ENCODE data around the gene AMZ1.

Gene AMZ1

DNA sequence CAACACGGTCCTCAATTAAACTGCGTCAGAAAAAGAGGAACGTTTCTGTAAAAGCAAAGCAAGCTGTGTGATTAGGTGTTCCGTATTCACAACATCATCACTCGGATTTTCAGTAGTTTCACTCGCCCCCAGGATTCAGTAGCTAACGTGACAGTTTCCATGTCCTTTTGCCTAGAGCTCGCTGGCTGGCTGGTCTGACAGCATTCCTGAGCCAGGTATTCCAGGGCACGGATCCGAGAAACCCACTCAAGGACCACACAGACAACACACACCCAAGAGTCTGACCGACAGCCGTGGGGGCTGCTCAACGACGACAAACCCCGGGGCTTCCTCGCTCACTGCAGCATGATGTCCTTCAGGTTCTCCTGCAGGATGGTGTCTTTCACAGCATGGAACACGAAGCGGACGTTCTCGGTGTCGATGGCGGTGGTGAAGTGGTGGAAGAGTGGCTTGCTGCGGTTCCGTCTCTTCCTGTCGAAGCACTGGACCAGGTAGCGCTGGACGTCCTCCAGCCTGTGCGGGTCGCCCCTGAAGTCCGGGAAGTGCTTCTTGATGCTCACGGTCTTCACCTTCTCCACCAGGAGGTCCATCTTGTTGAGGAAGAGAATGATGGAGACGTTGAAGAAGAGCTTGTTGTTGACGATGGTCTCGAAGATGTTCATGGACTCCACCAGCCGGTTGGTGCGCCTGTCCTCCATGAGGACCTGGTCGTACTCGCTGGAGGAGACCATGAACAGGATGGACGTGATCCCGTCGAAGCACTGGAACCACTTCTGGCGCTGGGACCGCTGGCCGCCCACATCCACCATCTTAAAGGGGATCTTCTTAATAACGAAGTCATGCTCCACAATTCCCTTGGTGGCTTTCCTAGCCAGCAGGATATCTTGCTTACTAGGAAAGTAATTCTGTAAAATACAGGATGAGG, 43.1 kb downstream of the AMZ1 start:
- Histone ChIP-seq H3K79me2 (ENCODE audit: low read length) (no peaks in the 10 kb centered on the region), H2AFZ (ENCODE audit: low read depth, low read length) (no peak overlapping the region), H3K4me2 (ENCODE audit: low read length) (no peak overlapping the region), H3K9me3 (ENCODE audit: insufficient read depth, low read length) (no peaks in the 10 kb centered on the region), H3K27ac (ENCODE audit: low read length) (no peak overlapping the region), H3K4me1 (ENCODE audit: low read length) (no peaks in the 10 kb centered on the region), H3K9ac (ENCODE audit: low read length) (no peak overlapping the region), H3K27me3 (ENCODE audit: low read depth, low read length) (no peaks in the 10 kb centered on the region), H3K36me3 (replicated peaks; ENCODE audit: low read depth, low read length) (peaks cover 2% of the 10 kb centered on the region), H3K4me3 (ENCODE audit: low read length) (no peak overlapping the region), H4K20me1 (ENCODE audit: insufficient read depth, low read length) (no peaks in the 10 kb centered on the region)
- TF ChIP-seq, protein P1, sequence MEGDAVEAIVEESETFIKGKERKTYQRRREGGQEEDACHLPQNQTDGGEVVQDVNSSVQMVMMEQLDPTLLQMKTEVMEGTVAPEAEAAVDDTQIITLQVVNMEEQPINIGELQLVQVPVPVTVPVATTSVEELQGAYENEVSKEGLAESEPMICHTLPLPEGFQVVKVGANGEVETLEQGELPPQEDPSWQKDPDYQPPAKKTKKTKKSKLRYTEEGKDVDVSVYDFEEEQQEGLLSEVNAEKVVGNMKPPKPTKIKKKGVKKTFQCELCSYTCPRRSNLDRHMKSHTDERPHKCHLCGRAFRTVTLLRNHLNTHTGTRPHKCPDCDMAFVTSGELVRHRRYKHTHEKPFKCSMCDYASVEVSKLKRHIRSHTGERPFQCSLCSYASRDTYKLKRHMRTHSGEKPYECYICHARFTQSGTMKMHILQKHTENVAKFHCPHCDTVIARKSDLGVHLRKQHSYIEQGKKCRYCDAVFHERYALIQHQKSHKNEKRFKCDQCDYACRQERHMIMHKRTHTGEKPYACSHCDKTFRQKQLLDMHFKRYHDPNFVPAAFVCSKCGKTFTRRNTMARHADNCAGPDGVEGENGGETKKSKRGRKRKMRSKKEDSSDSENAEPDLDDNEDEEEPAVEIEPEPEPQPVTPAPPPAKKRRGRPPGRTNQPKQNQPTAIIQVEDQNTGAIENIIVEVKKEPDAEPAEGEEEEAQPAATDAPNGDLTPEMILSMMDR (IDR thresholded peaks at IDR 0.05; ENCODE audit: low read depth, low read length), result no peak
- TF ChIP-seq EZH2phosphoT487 (IDR thresholded peaks at IDR 0.05; ENCODE audit: low read depth), result no peak

DNA sequence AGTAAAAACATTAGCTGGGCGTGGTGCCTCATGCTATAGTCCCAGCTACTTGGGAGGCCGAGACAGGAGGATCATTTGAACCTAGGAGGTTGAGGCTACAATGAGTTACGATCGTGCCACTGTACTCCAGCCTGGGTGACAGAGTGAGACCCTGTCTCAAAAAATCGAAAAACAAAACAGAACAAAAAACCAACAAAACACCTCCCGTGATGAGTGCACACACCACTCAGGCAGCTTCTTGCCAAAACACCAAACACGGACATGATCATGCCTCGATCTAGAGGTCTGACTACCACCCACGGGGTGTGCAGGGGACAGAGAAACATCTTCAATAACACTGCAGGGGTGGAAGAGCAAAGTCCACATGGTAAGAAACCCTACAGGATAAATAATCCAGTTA, 44.4 kb downstream of the AMZ1 start:
- H2AFZ ChIP-seq (ENCODE audit: low read depth, low read length), result no peak overlapping the region
- TF ChIP-seq, protein P1 (IDR thresholded peaks at IDR 0.05; ENCODE audit: low read depth, low read length), result no peak
- no peak for TF ChIP-seq EZH2phosphoT487 (IDR thresholded peaks at IDR 0.05; ENCODE audit: low read depth)
- H3K4me2 ChIP-seq (ENCODE audit: low read length), result no peak overlapping the region
- no peaks in the 10 kb centered on the region for H3K9me3 ChIP-seq (ENCODE audit: insufficient read depth, low read length)
- no peaks in the 10 kb centered on the region for H3K4me1 ChIP-seq (ENCODE audit: low read length)
- H3K36me3 ChIP-seq (replicated peaks; ENCODE audit: low read depth, low read length), result peaks cover 2% of the 10 kb centered on the region
- no peaks in the 10 kb centered on the region for H3K79me2 ChIP-seq (ENCODE audit: low read length)
- H3K4me3 ChIP-seq (ENCODE audit: low read length), result no peak overlapping the region
- H3K9ac ChIP-seq (ENCODE audit: low read length), result no peak overlapping the region
- H3K27me3 ChIP-seq (ENCODE audit: low read depth, low read length), result no peaks in the 10 kb centered on the region
- no peaks in the 10 kb centered on the region for H4K20me1 ChIP-seq (ENCODE audit: insufficient read depth, low read length)
- no peak overlapping the region for H3K27ac ChIP-seq (ENCODE audit: low read length)

DNA sequence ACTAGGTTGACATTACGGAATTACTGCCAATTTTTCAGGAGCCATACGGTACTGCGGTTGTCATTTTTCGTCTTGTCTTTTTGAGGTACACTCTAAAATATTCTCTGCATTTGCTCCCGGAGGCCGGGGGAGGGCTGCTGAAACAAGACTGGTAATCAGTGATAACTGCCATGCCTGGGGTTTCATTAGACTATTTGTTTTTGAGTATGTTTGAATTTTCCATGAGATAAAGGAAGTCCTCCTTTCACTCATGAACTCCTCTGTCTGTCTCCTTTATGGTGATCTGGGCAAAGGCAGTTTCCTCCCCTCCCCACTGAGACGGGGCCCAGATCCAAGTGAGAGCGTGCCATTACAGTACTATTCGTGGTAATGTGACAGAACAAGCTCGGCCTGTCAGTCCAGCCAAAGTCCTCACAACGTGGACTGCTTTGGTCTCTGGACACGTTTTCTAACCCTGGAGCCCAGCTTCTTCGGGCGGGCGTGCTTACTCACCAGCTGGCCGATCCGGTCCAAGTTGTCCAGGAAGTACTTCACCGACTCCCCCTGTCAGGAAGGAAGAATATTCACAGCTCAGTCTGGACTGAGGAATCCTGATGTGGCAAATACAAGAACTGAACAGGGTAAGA, 45.1 kb downstream of the AMZ1 start:
- no peak overlapping the region for H3K9ac ChIP-seq (ENCODE audit: low read length)
- H3K36me3 ChIP-seq (replicated peaks; ENCODE audit: low read depth, low read length), result peaks cover 2% of the 10 kb centered on the region
- H3K4me3 ChIP-seq (ENCODE audit: low read length), result no peak overlapping the region
- no peaks in the 10 kb centered on the region for H3K27me3 ChIP-seq (ENCODE audit: low read depth, low read length)
- H4K20me1 ChIP-seq (ENCODE audit: insufficient read depth, low read length), result no peaks in the 10 kb centered on the region
- H3K4me2 ChIP-seq (ENCODE audit: low read length), result no peak overlapping the region
- H2AFZ ChIP-seq (ENCODE audit: low read depth, low read length), result no peak overlapping the region
- no peaks in the 10 kb centered on the region for H3K9me3 ChIP-seq (ENCODE audit: insufficient read depth, low read length)
- no peak overlapping the region for H3K27ac ChIP-seq (ENCODE audit: low read length)
- no peak for TF ChIP-seq EZH2phosphoT487 (IDR thresholded peaks at IDR 0.05; ENCODE audit: low read depth)
- TF ChIP-seq, protein P1 (IDR thresholded peaks at IDR 0.05; ENCODE audit: low read depth, low read length), result no peak
- H3K79me2 ChIP-seq (ENCODE audit: low read length), result no peaks in the 10 kb centered on the region
- H3K4me1 ChIP-seq (ENCODE audit: low read length), result no peaks in the 10 kb centered on the region

DNA sequence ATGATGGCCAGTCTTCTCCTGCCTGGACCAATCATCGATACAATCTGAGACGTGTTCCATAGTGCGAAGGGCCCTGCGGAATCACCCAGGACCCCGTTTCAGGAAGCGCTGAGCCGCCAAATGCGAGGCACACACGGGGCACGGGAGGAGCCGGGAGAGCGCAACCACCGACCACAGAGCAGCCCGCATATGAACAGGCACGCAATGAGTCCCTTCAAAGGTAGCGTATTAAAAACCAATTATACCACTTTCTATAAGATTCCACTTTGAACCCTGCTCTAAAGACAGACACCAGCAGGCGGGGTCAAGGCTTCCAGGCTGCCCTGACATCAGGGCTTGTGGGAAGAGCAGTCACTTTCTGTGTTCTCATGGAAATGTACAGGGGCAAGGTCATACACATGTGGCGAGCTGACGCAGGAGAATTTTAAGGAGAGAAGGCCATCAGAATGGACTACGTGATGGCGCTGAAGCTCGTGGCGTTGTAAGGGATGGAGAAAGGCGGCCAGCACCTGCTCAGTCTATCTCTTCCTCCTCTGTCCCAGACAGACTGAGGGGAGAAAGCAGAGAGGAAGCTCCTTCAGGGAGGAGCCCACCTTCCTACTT, 46.2 kb downstream of the AMZ1 start:
- Histone ChIP-seq H3K4me3 (ENCODE audit: low read length) (no peak overlapping the region), H3K79me2 (ENCODE audit: low read length) (no peaks in the 10 kb centered on the region), H4K20me1 (ENCODE audit: insufficient read depth, low read length) (no peaks in the 10 kb centered on the region), H2AFZ (ENCODE audit: low read depth, low read length) (no peak overlapping the region), H3K9me3 (ENCODE audit: insufficient read depth, low read length) (no peaks in the 10 kb centered on the region), H3K4me1 (ENCODE audit: low read length) (no peaks in the 10 kb centered on the region), H3K27ac (ENCODE audit: low read length) (no peak overlapping the region), H3K9ac (ENCODE audit: low read length) (no peak overlapping the region), H3K27me3 (ENCODE audit: low read depth, low read length) (no peaks in the 10 kb centered on the region), H3K4me2 (ENCODE audit: low read length) (no peak overlapping the region), H3K36me3 (replicated peaks; ENCODE audit: low read depth, low read length) (peaks cover 2% of the 10 kb centered on the region)
- TF ChIP-seq, protein P1 (IDR thresholded peaks at IDR 0.05; ENCODE audit: low read depth, low read length), result no peak
- TF ChIP-seq EZH2phosphoT487 (IDR thresholded peaks at IDR 0.05; ENCODE audit: low read depth), result no peak
